ENCODE measurements around the gene ATG4A.

DNA sequence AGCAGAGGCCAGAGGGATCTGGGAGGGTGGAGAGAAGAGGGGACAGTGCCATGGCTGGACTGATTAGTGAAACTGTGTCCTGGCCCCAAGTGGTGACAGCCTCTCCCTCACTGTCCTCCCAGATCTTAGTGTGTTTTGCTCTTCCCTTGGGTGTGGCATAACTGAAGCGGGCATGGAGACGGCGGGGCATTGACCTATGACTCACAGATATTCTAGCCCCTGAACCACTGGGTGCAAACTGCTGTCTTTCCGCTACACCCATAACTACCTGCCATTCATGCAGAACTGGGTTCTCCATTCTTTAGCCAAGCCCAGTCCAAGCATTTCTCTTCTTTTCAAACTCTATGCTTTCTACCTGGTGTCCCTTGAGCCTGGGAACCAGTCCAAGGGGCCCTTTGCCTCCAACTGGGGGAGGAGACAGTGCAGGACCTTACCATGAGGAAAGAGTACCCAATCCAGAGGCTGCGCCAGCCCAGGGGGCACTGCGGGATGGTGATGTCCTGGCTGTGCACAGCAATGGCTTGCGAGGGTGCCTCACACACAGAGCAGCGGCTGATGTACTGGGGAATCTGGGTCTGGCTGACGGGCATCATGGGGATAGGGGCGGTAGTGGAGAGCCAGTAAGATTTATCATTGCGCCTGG, 67.6 kb downstream of the ATG4A start:
- TF ChIP-seq, protein P1, sequence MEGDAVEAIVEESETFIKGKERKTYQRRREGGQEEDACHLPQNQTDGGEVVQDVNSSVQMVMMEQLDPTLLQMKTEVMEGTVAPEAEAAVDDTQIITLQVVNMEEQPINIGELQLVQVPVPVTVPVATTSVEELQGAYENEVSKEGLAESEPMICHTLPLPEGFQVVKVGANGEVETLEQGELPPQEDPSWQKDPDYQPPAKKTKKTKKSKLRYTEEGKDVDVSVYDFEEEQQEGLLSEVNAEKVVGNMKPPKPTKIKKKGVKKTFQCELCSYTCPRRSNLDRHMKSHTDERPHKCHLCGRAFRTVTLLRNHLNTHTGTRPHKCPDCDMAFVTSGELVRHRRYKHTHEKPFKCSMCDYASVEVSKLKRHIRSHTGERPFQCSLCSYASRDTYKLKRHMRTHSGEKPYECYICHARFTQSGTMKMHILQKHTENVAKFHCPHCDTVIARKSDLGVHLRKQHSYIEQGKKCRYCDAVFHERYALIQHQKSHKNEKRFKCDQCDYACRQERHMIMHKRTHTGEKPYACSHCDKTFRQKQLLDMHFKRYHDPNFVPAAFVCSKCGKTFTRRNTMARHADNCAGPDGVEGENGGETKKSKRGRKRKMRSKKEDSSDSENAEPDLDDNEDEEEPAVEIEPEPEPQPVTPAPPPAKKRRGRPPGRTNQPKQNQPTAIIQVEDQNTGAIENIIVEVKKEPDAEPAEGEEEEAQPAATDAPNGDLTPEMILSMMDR (conservative IDR thresholded peaks at IDR 0.05 in 1 of 2, IDR thresholded peaks at IDR 0.05 in 1 of 2; ENCODE audit: extremely low read depth in 1 of 2, insufficient read depth in 1 of 2, low read depth in 1 of 2, low read length in 2 of 2) = no peak
- TF ChIP-seq EZH2 (IDR thresholded peaks at IDR 0.05; ENCODE audit: borderline replicate concordance, low read length) = no peak

Data from mammary epithelial cell (primary cell).